HFFc6 (cell line): ENCODE measurements around the gene PIK3R5. TPM values are rescaled to one million over a fixed set of nuclear protein-coding genes. Genes with fewer than 3 reads are reported as not detected.

Experiments used
- DNase-seq: peaks from one replicate; pipeline ENCODE4 v3.0.0-alpha.2; 2018
- H3K27ac Mint-ChIP-seq: 2 replicates; pipeline ENCODE4 v1.8.0; 2020; ENCODE audit warnings: mild to moderate bottlenecking, mixed read lengths
- H3K27me3 Mint-ChIP-seq: 2 replicates; pipeline ENCODE4 v1.8.0; 2021; ENCODE audit warnings: mild to moderate bottlenecking, moderate library complexity, mixed read lengths; ENCODE audit not compliant: insufficient read depth
- H3K36me3 Mint-ChIP-seq: 2 replicates; pipeline ENCODE4 v1.8.0; 2021; ENCODE audit warnings: low read depth, mixed read lengths
- H3K4me1 Mint-ChIP-seq: 2 replicates; pipeline ENCODE4 v1.8.0; 2020; ENCODE audit warnings: low read depth, mixed read lengths
- H3K4me3 Mint-ChIP-seq: 2 replicates; pipeline ENCODE4 v1.8.0; 2020; ENCODE audit warnings: mild to moderate bottlenecking, moderate library complexity, mixed read lengths
- H3K9me3 Mint-ChIP-seq: 2 replicates; pipeline ENCODE4 v1.8.0; 2020; ENCODE audit warnings: mild to moderate bottlenecking, mixed read lengths
- total RNA-seq, 6 experiments: library from RNA; stranded (reverse); fragmentation: NEBNext Ultra II Directional; extraction: Animal tissue kit (Norgen Biotek cat#: 25700); gene quantifications; 2 replicates in 1 of 6; 3 replicates in 5 of 6; pipeline ENCODE4 v1.2.3, GENCODE V29; 2021
- TF ChIP-seq, protein P1 (sequence below): fragments of 200-600 bp; sonication (generic); IDR thresholded peaks from 2 replicates; pipeline ENCODE4 v1.5.0; 2021; ENCODE audit warnings: antibody characterized with exemption, mild to moderate bottlenecking

Gene PIK3R5
- total RNA-seq, 6 experiments from 2014 or later = not detected

DNA sequence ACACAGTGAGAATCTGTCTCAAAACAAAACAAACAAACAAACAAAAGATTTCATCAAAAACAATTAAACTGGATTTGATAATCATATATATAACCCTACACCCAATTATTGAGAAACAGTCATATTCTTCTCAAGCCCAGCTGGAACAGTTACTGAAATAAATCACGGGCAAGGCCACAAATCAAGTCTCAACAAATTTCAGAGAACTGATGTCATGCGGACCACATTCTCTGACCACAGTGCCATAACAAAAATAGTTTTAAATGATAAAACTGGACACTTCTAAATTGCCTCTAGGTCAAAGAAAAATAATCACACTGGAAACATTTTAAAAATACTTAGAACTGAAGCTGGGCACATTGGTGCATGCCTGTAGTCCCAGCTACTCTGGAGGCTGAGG lies 15.9 kb upstream of the PIK3R5 start:
- TF ChIP-seq, protein P1, sequence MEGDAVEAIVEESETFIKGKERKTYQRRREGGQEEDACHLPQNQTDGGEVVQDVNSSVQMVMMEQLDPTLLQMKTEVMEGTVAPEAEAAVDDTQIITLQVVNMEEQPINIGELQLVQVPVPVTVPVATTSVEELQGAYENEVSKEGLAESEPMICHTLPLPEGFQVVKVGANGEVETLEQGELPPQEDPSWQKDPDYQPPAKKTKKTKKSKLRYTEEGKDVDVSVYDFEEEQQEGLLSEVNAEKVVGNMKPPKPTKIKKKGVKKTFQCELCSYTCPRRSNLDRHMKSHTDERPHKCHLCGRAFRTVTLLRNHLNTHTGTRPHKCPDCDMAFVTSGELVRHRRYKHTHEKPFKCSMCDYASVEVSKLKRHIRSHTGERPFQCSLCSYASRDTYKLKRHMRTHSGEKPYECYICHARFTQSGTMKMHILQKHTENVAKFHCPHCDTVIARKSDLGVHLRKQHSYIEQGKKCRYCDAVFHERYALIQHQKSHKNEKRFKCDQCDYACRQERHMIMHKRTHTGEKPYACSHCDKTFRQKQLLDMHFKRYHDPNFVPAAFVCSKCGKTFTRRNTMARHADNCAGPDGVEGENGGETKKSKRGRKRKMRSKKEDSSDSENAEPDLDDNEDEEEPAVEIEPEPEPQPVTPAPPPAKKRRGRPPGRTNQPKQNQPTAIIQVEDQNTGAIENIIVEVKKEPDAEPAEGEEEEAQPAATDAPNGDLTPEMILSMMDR = no peak
- H3K27me3 Mint-ChIP-seq = no peaks in the 10 kb centered on the region
- peaks cover 18% of the 10 kb centered on the region; the same call in 1 of the 2 replicates for H3K9me3 Mint-ChIP-seq
- H3K36me3 Mint-ChIP-seq = no peaks in the 10 kb centered on the region
- H3K4me3 Mint-ChIP-seq = no peak overlapping the region
- H3K4me1 Mint-ChIP-seq = no peaks in the 10 kb centered on the region
- no peak for DNase-seq
- no peak overlapping the region for H3K27ac Mint-ChIP-seq

DNA sequence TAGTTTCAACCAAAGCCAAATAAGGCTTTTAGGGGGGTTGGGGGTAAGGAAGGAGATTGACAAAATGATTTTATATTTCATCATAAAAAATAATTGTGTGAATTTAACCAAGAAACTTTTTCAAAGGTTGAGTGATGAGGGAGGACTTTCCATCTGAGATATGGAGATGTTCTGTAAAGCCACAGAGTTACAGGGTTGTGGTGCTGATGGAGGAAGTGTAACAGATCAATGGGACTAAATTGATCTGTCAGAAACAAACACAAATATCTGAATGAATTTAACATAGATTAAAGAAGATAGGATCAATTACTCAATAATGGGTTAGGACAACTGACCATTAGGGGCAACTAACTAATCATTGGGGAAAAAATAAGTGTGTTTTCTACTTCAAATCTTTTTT lies 14.2 kb upstream of the PIK3R5 start:
- TF ChIP-seq, protein P1 = no peak
- H3K9me3 Mint-ChIP-seq = peaks cover 18% of the 10 kb centered on the region; the same call in 1 of the 2 replicates
- no peaks in the 10 kb centered on the region for H3K4me1 Mint-ChIP-seq
- no peak overlapping the region for H3K27ac Mint-ChIP-seq
- no peak overlapping the region for H3K4me3 Mint-ChIP-seq
- H3K27me3 Mint-ChIP-seq = no peaks in the 10 kb centered on the region
- DNase-seq = no peak
- no peaks in the 10 kb centered on the region for H3K36me3 Mint-ChIP-seq

- no peak for DNase-seq
- TF ChIP-seq, protein P1 = no peak
- no peaks in the 10 kb centered on the region for H3K27me3 Mint-ChIP-seq
- no peak overlapping the region for H3K27ac Mint-ChIP-seq
- no peaks in the 10 kb centered on the region for H3K36me3 Mint-ChIP-seq
- H3K4me1 Mint-ChIP-seq = no peaks in the 10 kb centered on the region
- no peak overlapping the region for H3K4me3 Mint-ChIP-seq
- peaks cover 26% of the 10 kb centered on the region for H3K9me3 Mint-ChIP-seq
Measured at GRCh38 chr17:8976638-8977037, 11.1 kb upstream of the PIK3R5 start.

DNA sequence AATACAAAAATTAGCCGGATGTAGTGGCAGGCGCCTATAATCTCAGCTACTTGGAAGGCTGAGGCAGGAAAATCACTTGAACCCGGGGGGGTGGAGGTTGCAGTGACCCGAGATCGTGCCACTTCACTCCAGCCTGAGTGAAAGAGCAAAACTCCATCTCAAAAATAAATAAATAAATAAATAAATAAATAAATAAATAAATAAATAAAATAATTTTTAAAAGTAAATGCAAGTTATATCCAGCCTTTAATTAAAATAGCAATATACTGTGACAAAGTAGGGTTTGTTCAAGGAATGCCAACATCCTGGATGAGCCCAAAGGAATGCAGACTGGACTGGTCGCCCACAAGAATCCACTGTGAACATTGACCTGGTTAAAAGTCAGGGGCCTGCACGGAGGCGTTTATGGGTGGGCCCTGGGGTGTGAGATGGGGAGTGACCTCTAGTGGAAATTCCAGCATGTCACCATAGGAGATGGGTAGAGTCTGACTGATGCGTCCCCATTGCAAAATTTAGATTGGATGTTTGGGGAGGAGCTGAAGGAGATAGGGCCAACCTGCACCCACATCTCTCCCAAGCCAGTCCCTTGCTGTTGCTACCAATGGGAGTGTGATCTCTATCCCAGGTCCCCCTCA lies 9.7 kb upstream of the PIK3R5 start:
- no peak for DNase-seq
- H3K4me3 Mint-ChIP-seq = no peak overlapping the region

DNA sequence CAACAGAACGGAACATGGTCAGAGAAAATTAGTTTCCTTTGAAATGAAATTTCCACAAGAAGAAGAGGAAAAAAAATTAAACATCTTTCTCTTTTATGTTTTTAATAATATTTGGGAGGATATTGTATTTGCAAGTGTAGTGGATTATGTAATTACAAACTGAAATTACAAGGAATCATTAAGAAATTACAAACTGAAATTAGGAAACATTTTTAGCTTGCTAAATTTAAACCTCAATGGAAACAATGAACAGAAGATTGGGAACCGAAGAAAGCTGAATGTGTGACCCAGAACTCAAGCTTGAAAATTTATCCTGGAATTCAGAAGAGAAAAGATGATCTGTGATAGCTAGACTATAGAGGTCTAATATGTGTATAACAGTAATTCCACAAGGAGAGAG lies 4.4 kb upstream of the PIK3R5 start:
- Mint-ChIP-seq H3K4me1 (no peaks in the 10 kb centered on the region), H3K4me3 (no peak overlapping the region), H3K36me3 (no peaks in the 10 kb centered on the region), H3K9me3 (peaks cover 38% of the 10 kb centered on the region), H3K27ac (no peak overlapping the region), H3K27me3 (no peaks in the 10 kb centered on the region)
- no peak for DNase-seq
- TF ChIP-seq, protein P1 = no peak

More for the DNA sequence above, 9.7 kb upstream of the PIK3R5 start:
- TF ChIP-seq, protein P1 = no peak
- Mint-ChIP-seq H3K27ac (no peak overlapping the region), H3K9me3 (peaks cover 36% of the 10 kb centered on the region), H3K27me3 (no peaks in the 10 kb centered on the region), H3K36me3 (no peaks in the 10 kb centered on the region), H3K4me1 (no peaks in the 10 kb centered on the region)

- no peak overlapping the region for H3K27ac Mint-ChIP-seq
Measured at GRCh38 chr17:8968503-8968902, 3.0 kb upstream of the PIK3R5 start.

More at GRCh38 chr17:8968503-8968902, 3.0 kb upstream of the PIK3R5 start:
- H3K4me3 Mint-ChIP-seq = no peak overlapping the region
- TF ChIP-seq, protein P1 = no peak
- H3K4me1 Mint-ChIP-seq = no peaks in the 10 kb centered on the region
- peaks cover 49% of the 10 kb centered on the region for H3K9me3 Mint-ChIP-seq
- H3K27me3 Mint-ChIP-seq = no peaks in the 10 kb centered on the region; the same call in 1 of the 2 replicates
- H3K36me3 Mint-ChIP-seq = no peaks in the 10 kb centered on the region
- no peak for DNase-seq
